Stomach smooth muscle (tissue), 2 donors: ENCODE results near the gene GPATCH1.

Experiments
- H3K27ac ChIP-seq: one replicate; pipeline ENCODE4 v1.7.0; 2013; ENCODE audit warnings: mild to moderate bottlenecking, low read length, inconsistent platforms
- H3K27me3 ChIP-seq, 2 donors: one replicate each; pipeline ENCODE4 v1.7.0; 2013; ENCODE audit warnings: low read length in 2 of 2; ENCODE audit not compliant: insufficient read depth in 2 of 2, control insufficient read depth in 1 of 2
- H3K36me3 ChIP-seq, 2 donors: one replicate each; pipeline ENCODE4 v1.7.0; 2013; ENCODE audit warnings: low read length in 2 of 2; ENCODE audit not compliant: control insufficient read depth in 2 of 2, insufficient read depth in 2 of 2
- H3K4me1 ChIP-seq: one replicate; pipeline ENCODE4 v1.7.0; 2013; ENCODE audit warnings: low read length; ENCODE audit not compliant: control insufficient read depth, insufficient read depth
- H3K4me3 ChIP-seq, 2 donors: one replicate each; pipeline ENCODE4 v1.7.0; 2013; ENCODE audit warnings: low read length in 2 of 2
- H3K9ac ChIP-seq, 2 donors: one replicate each; pipeline ENCODE4 v1.7.0; 2013; ENCODE audit warnings: low read length in 2 of 2, mild to moderate bottlenecking in 1 of 2
- H3K9me3 ChIP-seq, 2 donors: one replicate each; pipeline ENCODE4 v1.7.0; 2013; ENCODE audit warnings: low read length in 2 of 2; ENCODE audit not compliant: control insufficient read depth in 2 of 2
- donor health status: healthy.
- donor health status: Pancreatic carcinoma.

Gene GPATCH1

DNA sequence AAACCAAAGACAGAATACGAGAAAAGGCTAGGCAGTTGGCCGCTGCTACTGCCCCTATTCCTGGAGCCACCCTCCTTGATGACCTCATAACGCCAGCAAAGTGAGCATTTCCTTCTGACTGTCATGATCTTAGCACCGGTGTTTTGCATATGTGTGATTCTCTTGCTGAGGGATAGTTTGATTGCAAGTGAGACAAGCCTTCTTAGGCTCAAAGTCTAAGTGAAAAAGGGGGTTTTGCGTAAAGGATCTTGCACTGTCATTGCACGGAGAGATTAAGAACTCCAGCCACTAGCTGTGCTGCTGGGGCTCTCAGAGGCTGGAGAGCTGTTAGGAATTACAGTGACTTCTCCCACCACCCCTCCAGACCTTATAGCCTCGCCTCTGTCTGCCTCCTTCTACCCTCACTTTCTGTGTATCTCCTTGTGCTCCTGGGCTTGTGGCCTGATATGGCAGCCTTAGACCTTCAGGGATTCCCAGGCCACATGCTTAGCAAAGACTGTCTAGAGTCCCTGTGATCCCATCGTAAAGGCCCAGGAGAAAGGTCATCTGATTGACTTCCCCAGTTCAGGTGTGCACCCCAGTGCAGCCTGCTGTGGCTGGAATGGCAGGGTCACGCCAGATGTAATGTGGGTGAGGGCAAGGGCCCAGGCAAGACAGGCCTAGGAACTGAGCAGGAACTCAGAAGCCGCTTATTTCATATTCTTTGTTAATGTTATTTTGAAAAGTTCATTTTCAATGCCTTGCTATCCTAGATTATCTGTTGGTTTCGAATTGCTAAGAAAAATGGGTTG is 12.6 kb downstream of the GPATCH1 start:
- Histone ChIP-seq H3K4me3 (no peak overlapping the region), H3K4me1 (no peaks in the 10 kb centered on the region), H3K27ac (no peak overlapping the region), H3K9ac (no peak overlapping the region), H3K9me3 (no peaks in the 10 kb centered on the region), H3K27me3 (no peaks in the 10 kb centered on the region), H3K36me3 (peaks cover 48 to 62% of the 10 kb centered on the region in 2 donors)

DNA sequence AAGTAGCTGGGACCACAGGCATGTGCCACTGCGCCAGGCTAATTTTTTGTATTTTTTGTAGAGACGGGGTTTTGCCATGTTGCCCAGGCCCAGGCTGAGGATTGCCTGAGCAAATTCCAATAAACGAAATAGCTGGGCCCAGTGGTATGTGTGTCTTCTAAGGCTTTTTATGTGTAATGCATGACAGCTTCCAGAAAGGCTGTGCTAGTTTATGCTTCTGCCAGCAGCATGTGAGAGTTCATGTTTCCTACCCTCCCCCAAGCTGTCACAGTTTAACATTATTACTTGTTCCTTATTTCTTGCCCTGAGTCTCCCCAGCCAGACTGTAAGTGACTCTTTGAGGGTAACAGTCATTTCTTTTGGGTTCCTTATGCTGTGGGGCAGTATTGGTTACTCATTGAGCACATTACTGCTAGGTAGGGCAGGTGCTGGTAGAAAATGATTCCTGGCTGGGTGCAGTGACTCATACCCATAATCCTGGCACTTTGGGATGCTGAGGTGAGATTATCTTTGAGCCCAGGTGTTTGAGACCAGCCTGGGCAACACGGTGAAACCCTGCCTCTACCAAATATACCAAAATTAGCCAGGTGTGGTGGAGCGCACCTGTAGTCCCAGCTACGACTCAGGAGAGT is 13.6 kb downstream of the GPATCH1 start:
- Histone ChIP-seq H3K4me1 (no peaks in the 10 kb centered on the region), H3K9ac (no peak overlapping the region), H3K27me3 (no peaks in the 10 kb centered on the region), H3K9me3 (no peaks in the 10 kb centered on the region), H3K36me3 (peaks cover 46 to 56% of the 10 kb centered on the region in 2 donors), H3K27ac (no peak overlapping the region), H3K4me3 (no peak overlapping the region)

DNA sequence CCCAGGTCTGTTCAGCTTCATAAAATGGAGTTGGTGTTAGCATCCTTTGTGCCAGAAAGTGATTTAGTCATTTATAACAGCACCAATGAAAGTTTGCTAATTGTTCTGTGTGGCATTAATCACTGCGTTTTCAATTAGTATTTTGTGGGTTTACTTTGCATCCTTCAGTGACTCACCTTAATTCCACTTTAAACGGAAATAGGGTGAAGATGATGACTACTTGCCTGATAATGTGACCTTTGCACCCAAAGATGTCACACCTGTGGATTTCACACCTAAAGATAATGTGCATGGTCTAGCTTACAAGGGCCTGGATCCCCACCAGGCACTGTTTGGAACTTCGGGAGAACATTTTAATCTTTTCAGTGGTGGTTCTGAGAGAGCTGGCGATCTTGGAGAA is 15.0 kb downstream of the GPATCH1 start:
- H3K9ac ChIP-seq: no peak overlapping the region
- no peaks in the 10 kb centered on the region for H3K9me3 ChIP-seq
- no peak overlapping the region for H3K27ac ChIP-seq
- peaks cover 48 to 49% of the 10 kb centered on the region in 2 donors for H3K36me3 ChIP-seq
- no peaks in the 10 kb centered on the region for H3K27me3 ChIP-seq
- H3K4me1 ChIP-seq: no peaks in the 10 kb centered on the region
- no peak overlapping the region for H3K4me3 ChIP-seq

DNA sequence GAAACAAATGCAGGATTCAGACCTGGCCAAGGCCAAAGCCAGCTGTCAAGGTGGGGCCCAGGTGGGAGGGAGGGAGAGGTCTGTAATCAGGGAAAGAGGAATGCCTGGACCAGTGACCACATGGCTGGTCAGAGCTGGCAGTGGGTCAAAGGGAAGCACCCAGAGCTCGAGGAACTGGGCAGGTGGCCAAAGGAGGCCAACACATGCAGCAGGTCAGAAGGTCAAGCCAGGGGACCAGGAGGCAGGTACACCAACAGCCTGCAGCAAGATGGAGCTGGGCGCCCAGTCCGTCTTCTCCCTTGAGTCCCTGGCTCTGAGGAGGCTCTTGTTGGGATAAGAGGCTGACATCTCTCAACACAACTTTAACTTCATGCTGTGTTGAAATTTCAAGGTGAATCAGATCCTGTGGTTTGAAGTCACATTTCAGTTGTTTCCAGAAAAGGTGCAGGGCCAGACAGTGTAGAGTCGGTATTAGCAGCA is 17.1 kb downstream of the GPATCH1 start:
- Histone ChIP-seq H3K27me3 (no peaks in the 10 kb centered on the region), H3K4me3 (no peak overlapping the region), H3K9me3 (no peaks in the 10 kb centered on the region), H3K9ac (no peak overlapping the region), H3K27ac (no peak overlapping the region), H3K4me1 (no peaks in the 10 kb centered on the region), H3K36me3 (peaks cover 38 to 47% of the 10 kb centered on the region in 2 donors)

DNA sequence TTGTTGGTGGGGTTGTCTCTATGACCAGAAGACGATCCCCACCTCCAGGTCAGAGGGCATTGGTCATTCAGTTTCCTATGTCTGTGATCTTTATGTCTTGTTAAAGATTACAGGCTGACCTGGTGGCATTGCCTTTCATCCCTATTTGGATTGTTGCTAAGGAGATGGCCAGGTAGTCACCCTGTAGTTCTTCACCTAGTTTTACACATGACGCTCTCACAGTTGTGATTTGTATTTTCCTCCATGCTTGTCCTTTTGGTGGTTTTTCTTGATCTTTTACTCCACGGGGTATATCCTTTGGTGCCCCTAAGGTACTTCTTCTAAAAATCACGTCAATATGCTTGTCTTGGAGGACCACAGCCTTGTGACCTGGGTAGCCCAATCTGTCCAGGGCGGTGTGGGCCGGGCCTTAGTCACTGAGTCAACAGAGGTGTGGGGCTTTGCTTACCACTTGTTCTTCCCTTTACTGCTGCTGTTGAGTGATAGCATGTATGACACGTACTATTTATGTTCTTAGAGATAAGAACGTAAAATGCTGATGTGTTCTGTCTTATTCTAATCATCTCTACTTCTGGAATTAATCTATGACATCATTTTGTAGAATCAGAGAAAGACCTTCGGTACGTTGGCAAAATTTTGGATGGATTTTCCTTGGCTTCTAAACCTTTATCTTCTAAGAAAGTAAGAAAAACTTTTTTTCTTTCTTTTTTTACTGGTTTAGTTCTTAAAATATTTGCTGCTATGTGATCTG is 20.1 kb downstream of the GPATCH1 start:
- Histone ChIP-seq H3K27ac (no peak overlapping the region), H3K9ac (no peak overlapping the region), H3K36me3 (peaks cover 21 to 37% of the 10 kb centered on the region in 2 donors), H3K4me1 (no peaks in the 10 kb centered on the region), H3K9me3 (no peaks in the 10 kb centered on the region), H3K27me3 (no peaks in the 10 kb centered on the region), H3K4me3 (no peak overlapping the region)

DNA sequence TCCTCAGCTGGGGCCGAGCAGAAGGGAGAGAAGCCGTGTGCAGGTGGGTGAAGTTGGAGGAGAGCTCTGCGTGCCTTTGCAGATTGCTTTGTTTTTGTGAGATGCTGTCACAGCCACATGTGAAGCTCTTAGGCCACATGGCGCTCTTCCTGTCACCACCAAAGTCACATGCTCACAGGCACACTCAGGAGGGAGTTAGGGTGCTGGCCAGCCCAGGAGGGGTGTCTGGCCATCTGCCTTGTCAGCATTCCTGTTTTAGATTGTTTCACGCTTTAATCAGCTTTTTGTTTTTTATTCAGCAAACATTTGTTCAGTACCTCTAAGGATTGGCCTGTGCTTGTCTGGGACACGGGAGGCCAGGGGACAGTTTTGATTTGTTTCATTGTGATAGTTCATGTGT is 21.9 kb downstream of the GPATCH1 start:
- Histone ChIP-seq H3K36me3 (peaks cover 21 to 40% of the 10 kb centered on the region in 2 donors), H3K4me3 (no peak overlapping the region), H3K27me3 (no peaks in the 10 kb centered on the region), H3K4me1 (no peaks in the 10 kb centered on the region), H3K27ac (no peak overlapping the region), H3K9ac (no peak overlapping the region), H3K9me3 (no peaks in the 10 kb centered on the region)

DNA sequence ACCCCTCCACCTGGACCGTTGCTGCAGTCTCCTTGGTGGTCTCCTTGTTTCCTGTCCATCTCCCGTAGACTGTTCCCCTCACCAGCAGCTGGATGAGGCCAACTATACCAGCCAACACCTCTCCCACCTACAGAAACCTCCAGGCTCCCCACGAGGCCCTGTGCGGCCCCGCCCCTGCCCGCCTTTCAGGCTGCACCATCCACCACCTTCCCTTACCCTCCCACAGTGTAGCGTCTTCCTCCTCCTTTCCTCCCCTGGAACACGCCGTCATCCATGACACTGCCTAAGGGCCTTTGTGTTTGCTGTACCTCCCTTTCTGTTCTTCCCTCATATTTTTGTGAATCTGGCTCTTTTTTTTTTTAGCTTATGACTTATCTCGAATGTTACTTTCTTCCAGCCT is 27.2 kb downstream of the GPATCH1 start:
- peaks cover 34 to 52% of the 10 kb centered on the region in 2 donors for H3K36me3 ChIP-seq

DNA sequence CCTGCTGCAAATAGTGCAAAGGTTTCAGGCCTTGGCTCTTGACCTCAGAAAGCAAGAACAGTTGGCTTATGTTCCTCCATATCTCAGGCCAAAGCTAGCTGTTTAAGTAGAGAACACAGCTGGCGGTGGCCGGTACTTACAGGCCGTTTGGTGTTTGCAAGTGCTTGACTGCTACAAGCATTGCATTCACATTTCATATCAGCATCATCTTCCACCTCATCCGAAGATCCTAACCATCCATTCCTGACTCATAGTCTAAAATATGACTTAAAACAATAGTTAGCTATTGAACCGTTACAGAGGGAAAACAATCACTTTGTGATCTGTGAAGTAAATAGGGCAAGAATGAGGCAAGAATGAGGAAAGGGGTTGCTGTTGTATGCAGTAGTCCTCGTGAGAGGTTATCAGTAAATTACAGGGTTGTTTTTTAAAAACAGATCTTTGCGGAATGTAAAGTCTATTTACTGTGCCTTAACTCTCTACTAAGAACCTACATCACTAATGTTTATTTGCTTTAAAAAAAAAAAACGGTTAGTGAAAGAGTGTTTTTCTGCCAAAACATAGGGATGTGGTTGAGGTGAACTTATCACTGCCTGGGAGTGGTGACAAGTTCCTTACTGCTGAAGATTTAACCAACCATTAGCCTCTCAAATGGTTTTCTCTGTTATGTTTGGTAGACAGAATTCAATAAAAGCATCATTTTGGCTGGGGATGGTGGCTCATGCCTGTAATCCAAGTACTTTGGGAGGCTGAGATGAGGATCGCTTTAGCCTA is 29.3 kb downstream of the GPATCH1 start:
- no peak overlapping the region for H3K4me3 ChIP-seq
- peaks cover 46 to 56% of the 10 kb centered on the region in 2 donors for H3K36me3 ChIP-seq
- no peaks in the 10 kb centered on the region for H3K4me1 ChIP-seq
- no peak overlapping the region for H3K27ac ChIP-seq
- no peaks in the 10 kb centered on the region for H3K9me3 ChIP-seq
- H3K9ac ChIP-seq: no peak overlapping the region
- H3K27me3 ChIP-seq: no peaks in the 10 kb centered on the region

More for the DNA sequence above, 27.2 kb downstream of the GPATCH1 start:
- Histone ChIP-seq H3K9ac (no peak overlapping the region), H3K4me1 (no peaks in the 10 kb centered on the region), H3K9me3 (no peaks in the 10 kb centered on the region), H3K4me3 (no peak overlapping the region), H3K27ac (no peak overlapping the region), H3K27me3 (no peaks in the 10 kb centered on the region)

DNA sequence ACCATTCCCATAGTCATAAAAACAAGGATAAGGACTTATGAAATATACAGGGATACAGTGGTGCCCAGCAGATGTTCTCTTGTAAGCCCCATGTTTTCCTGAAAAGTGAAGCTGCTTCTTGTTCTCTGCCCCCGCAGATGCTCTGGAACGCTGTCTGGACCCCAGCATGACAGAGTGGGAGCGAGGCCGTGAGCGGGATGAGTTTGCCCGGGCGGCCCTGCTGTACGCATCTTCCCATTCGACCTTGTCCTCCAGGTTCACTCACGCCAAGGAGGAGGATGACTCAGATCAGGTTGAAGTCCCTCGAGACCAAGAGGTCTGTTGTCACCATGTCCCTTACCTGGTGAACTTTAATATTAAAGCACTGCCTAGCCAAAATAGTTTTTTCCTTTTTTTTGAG is 30.6 kb downstream of the GPATCH1 start:
- Histone ChIP-seq H3K9ac (no peak overlapping the region), H3K27me3 (no peaks in the 10 kb centered on the region), H3K27ac (no peak overlapping the region), H3K36me3 (peaks cover 52 to 53% of the 10 kb centered on the region in 2 donors), H3K4me3 (no peak overlapping the region), H3K4me1 (no peaks in the 10 kb centered on the region), H3K9me3 (no peaks in the 10 kb centered on the region)

DNA sequence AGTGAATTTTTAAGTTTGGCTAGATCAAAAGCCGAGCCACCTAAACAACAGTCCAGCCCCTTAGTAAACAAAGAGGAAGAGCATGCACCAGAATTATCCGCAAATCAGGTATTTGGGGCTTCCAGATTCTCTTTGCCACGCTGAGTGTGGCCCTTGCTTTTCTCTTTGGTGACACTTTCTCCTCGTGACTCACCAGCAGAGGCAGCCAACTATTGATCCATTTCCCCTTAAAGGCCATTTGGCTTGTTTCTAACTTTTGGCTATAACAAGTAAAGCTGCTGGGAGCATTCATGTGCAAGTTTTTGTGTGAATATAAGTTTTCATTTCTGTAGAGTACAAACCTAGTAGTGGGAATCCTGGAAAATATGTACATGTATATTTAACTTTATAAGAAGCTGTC is 33.3 kb downstream of the GPATCH1 start:
- Histone ChIP-seq H3K9ac (no peak overlapping the region), H3K27me3 (no peaks in the 10 kb centered on the region), H3K4me1 (no peaks in the 10 kb centered on the region), H3K4me3 (no peak overlapping the region), H3K9me3 (no peaks in the 10 kb centered on the region), H3K27ac (no peak overlapping the region), H3K36me3 (peaks cover 47 to 49% of the 10 kb centered on the region in 2 donors)
